ENCODE results near the gene GMCL2.
"Not testable (repeated sequence)": the region's sequence is repeated elsewhere in the genome, so short reads cannot be mapped to it uniquely, and the experiment has no call there.

GMCL2 gene

DNA sequence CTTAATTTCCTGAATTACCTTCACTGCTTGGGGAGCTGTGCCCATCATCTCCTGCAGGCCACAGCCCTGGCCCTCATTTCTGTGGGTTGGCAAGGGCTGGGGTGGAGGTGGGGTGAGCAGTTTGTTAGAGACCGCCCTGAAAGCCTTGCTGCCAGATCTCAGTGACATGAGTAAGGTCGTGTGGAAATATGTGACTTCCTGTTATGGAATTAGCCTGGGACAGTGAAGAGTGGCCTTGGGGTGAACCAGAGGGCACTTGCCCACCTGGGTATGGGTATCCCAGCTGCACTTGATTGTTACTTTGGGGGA lies 14.7 kb upstream of the GMCL2 start:
- TF ChIP-seq, protein P1, sequence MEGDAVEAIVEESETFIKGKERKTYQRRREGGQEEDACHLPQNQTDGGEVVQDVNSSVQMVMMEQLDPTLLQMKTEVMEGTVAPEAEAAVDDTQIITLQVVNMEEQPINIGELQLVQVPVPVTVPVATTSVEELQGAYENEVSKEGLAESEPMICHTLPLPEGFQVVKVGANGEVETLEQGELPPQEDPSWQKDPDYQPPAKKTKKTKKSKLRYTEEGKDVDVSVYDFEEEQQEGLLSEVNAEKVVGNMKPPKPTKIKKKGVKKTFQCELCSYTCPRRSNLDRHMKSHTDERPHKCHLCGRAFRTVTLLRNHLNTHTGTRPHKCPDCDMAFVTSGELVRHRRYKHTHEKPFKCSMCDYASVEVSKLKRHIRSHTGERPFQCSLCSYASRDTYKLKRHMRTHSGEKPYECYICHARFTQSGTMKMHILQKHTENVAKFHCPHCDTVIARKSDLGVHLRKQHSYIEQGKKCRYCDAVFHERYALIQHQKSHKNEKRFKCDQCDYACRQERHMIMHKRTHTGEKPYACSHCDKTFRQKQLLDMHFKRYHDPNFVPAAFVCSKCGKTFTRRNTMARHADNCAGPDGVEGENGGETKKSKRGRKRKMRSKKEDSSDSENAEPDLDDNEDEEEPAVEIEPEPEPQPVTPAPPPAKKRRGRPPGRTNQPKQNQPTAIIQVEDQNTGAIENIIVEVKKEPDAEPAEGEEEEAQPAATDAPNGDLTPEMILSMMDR (IDR thresholded peaks at IDR 0.05; ENCODE audit: control insufficient read depth, extremely low read depth, insufficient read depth), result no peak
- DNase-seq (ENCODE audit: low read depth), result no peak
- no peak overlapping the region for H3K4me3 ChIP-seq (ENCODE audit: low read depth, low read length)

DNA sequence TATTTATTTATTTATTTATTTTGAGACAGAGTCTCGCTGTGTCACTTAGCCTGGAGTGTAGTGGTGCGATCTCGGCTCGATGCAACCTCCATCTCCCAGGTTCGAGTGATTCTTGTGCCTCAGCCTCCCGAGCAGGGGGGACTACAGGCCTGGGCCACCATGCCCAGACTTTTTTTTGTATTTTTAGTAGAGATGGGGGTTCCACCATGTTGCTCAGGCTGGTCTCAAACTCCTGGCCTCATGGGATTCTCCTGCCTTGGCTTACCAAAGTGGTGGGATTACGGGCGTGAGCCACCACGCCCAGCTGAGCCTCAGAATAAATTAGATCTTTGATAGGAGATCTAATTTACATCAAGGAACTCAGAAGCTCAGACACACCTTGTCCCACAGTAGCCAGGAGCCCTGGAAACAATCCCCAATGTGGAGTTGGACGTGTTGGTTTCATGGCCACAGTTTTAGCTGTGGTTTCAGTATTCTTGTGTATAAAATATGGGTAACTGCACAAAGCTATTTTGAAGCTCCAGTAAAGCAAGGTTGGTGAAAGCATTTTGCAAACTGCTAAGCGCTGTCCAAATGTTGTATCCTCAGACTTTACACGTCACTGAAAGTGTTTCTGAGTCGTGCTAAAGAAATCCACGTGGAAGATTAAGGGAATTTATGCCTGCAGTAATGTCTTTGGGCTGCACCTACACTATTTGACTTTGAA lies 14.2 kb upstream of the GMCL2 start:
- TF ChIP-seq, protein P1 (IDR thresholded peaks at IDR 0.05; ENCODE audit: control insufficient read depth, extremely low read depth, insufficient read depth), result no peak
- no peak for DNase-seq (ENCODE audit: low read depth)
- H3K4me3 ChIP-seq (ENCODE audit: low read depth, low read length), result no peak overlapping the region

DNA sequence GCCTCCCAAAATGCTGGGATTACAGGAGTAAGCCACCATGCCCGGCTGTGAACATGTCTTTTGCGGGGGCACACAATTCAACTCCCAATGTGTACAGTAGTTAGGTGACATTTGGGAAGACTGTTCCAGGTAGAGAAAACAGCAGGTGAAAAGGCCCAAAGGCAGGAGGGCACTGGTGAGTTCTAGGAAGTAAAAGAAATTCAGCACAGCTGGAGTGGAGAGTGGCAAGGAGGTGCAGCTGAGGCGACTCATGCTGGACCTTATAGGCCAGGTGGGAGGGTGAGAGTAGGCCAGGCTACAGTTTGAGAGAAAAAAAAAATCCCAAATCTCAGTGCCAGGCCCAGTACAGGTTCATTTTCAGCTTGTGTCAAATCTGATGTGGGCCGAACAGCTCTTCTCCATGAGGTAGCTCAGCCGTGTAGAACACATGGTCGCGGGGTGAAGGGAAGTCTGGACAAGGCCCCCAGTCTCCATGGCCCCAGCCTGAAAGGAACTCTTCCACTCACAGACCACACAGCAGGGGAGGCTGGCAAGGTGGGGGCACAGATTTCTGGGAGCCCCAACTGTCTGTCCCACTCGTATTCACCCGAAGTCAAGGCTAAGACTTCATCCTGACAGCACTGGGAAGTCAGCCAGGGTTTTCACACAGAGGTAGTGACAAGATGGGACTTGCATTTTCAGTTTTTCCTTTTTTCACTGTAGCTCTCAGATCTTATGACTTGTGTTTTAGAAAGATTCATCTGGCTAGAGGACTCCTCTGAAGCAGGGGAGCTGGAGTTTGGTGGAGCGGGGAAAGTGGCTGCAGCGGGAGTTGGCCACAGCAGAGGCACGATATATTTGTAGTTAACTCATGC lies 12.6 kb upstream of the GMCL2 start:
- TF ChIP-seq, protein P1 (IDR thresholded peaks at IDR 0.05; ENCODE audit: control insufficient read depth, extremely low read depth, insufficient read depth), result no peak
- H3K4me3 ChIP-seq (ENCODE audit: low read depth, low read length), result no peak overlapping the region
- DNase-seq (ENCODE audit: low read depth), result no peak

DNA sequence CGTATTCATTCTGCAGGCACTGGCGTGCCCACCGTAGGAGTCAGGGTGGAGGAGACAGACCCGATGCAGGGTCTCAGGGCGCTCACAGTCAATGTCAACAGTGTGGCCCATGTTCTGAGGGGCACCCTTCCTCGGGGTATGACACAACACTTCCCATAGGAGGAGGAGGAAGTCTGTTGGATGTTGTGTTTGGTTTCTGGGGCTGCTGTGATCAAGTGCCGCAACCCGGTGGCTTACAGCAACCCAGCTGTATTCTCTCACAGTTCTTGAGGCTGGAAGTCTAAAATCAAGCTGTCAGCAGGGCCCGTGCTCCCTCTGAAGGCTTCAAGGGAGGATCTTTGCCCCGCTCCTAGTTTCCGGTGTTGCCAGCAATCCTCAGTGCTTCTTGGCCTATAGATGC lies 11.5 kb upstream of the GMCL2 start:
- no peak overlapping the region for H3K4me3 ChIP-seq (ENCODE audit: low read depth, low read length)
- TF ChIP-seq, protein P1 (IDR thresholded peaks at IDR 0.05; ENCODE audit: control insufficient read depth, extremely low read depth, insufficient read depth), result no peak
- no peak for DNase-seq (ENCODE audit: low read depth)

DNA sequence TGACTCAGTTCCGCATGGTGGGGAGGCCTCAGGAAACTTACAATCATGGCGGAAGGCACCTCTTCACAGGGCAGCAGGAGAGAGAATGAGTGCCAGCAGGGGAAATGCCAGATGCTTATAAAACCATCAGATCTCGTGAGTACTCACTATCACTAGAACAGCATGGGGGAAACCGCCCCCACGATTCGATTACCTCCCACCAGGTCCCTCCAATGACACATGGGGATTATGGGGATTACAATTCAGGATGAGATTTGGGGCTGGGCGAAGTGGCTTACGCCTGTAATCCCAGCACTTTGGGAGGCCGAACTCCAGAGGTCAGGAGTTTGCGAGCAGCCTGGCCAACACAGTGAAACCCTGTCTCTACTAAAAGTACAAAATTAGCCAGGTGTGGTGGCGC lies 11.0 kb upstream of the GMCL2 start:
- not testable (repeated sequence) for DNase-seq (ENCODE audit: low read depth); H3K4me3 ChIP-seq (ENCODE audit: low read depth, low read length)

DNA sequence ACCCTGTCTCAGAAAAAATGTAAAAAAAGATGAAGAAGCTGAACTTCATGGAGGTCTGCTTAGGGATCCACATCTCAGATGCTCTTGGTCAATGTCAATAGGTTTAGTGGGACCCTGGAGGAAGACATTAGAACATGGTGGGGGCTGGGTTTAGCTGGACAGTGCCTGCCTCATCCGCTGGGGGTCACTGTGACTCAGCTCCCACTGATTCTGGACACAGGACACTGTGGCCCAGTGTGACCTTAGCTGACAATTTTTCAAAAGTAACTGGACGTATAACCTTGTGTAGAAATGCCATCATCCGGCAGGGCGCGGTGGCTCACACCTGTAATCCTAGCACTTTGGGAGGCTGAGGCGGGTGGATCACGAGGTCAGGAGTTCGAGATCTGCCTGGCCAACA lies 9.8 kb upstream of the GMCL2 start:
- TF ChIP-seq, protein P1 (IDR thresholded peaks at IDR 0.05; ENCODE audit: control insufficient read depth, extremely low read depth, insufficient read depth), result peak; percentile 32
- no peak for DNase-seq (ENCODE audit: low read depth)

DNA sequence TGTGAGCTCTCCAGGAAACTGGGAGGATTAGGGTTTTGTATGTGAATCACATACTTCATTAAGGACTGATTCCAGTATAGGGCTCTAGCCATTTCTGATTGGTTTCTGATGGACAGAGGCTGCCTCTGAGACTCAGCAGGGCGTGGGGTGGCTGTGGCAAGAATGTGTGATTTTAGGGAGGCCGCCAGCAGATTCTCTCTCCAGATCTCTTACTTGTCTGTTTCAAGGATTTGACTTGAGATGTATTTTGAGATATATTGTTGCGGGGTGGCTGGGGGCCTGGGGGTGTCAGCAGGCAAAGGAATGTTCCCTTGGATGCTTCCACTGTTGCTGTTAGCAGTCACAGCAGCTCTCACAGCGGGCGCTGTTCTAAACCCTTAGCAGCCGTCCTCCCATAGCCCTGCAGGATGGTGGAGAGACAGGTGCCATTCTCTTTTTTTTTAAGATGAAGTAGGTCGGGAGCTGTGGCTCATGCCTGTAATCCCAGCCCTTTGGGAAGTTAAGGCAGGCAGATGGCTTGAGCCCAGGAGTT lies 9.2 kb upstream of the GMCL2 start:
- no peak for DNase-seq (ENCODE audit: low read depth)
- H3K4me3 ChIP-seq (ENCODE audit: low read depth, low read length), result no peak overlapping the region
- TF ChIP-seq, protein P1 (IDR thresholded peaks at IDR 0.05; ENCODE audit: control insufficient read depth, extremely low read depth, insufficient read depth), result no peak

More for the DNA sequence above, 9.8 kb upstream of the GMCL2 start:
- no peak overlapping the region for H3K4me3 ChIP-seq (ENCODE audit: low read depth, low read length)

Measured in LNCaP clone FGC (cell line).